Astrocyte (in vitro differentiated cells and primary cell): Measurements from ENCODE around the gene XPNPEP1. TPM values are rescaled to one million over a fixed set of nuclear protein-coding genes. Genes with fewer than 3 reads are reported as not detected.

Experiments
- DNase-seq: peaks from one replicate; pipeline ENCODE4 v3.0.0-alpha.2; 2010; ENCODE audit warnings: low read depth
- FAIRE-seq: peaks from 2 replicates; lab custom pipeline; 2011; peaks lifted over from hg19 to GRCh38; lab: Jason Lieb, UNC
- H2AFZ ChIP-seq: 2 replicates; pipeline ENCODE4 v1.6.0; 2012; ENCODE audit warnings: low read depth, low read length, inconsistent platforms
- H3K27ac ChIP-seq: 2 replicates; pipeline ENCODE4 v1.5.1; 2011; ENCODE audit warnings: low read depth, low read length, inconsistent platforms
- H3K27me3 ChIP-seq: 2 replicates; pipeline ENCODE4 v1.6.0; 2011; ENCODE audit warnings: low read length, inconsistent platforms; ENCODE audit not compliant: insufficient read depth
- H3K36me3 ChIP-seq: 2 replicates; pipeline ENCODE4 v1.5.1; 2011; ENCODE audit warnings: low read length, inconsistent platforms; ENCODE audit not compliant: insufficient read depth
- H3K4me1 ChIP-seq: 2 replicates; pipeline ENCODE4 v1.5.1; 2011; ENCODE audit warnings: low read length, inconsistent platforms; ENCODE audit not compliant: insufficient read depth
- H3K4me2 ChIP-seq: 2 replicates; pipeline ENCODE4 v1.6.0; 2012; ENCODE audit warnings: low read length, inconsistent platforms
- H3K4me3 ChIP-seq: 2 replicates; pipeline ENCODE4 v1.5.1; 2011; ENCODE audit warnings: low read depth, mild to moderate bottlenecking, low read length, inconsistent platforms; ENCODE audit not compliant: insufficient read depth
- H3K79me2 ChIP-seq: 2 replicates; pipeline ENCODE4 v1.6.0; 2012; ENCODE audit warnings: mild to moderate bottlenecking, low read length, inconsistent platforms; ENCODE audit not compliant: insufficient read depth
- H3K9ac ChIP-seq: 2 replicates; pipeline ENCODE4 v1.6.0; 2012; ENCODE audit warnings: mild to moderate bottlenecking, low read length, inconsistent platforms
- H3K9me3 ChIP-seq: 2 replicates; pipeline ENCODE4 v1.5.1; 2012; ENCODE audit warnings: low read depth, mild to moderate bottlenecking, low read length, inconsistent platforms; ENCODE audit not compliant: insufficient read depth
- H4K20me1 ChIP-seq: 2 replicates; pipeline ENCODE4 v1.6.0; 2012; ENCODE audit warnings: low read length, inconsistent platforms; ENCODE audit not compliant: insufficient read depth
- H3K27ac Mint-ChIP-seq: one replicate; pipeline ENCODE4 v1.8.0; 2021; ENCODE audit warnings: mild to moderate bottlenecking, mixed read lengths; ENCODE audit not compliant: unreplicated experiment
- H3K27me3 Mint-ChIP-seq: one replicate; pipeline ENCODE4 v1.8.0; 2021; ENCODE audit warnings: low read depth, mixed read lengths; ENCODE audit not compliant: unreplicated experiment
- H3K36me3 Mint-ChIP-seq: one replicate; pipeline ENCODE4 v1.8.0; 2021; ENCODE audit warnings: low read depth, mixed read lengths; ENCODE audit not compliant: unreplicated experiment
- H3K4me1 Mint-ChIP-seq: one replicate; pipeline ENCODE4 v1.8.0; 2021; ENCODE audit warnings: low read depth, mixed read lengths; ENCODE audit not compliant: unreplicated experiment
- H3K4me3 Mint-ChIP-seq: one replicate; pipeline ENCODE4 v1.8.0; 2021; ENCODE audit warnings: mild to moderate bottlenecking, moderate library complexity, mixed read lengths; ENCODE audit not compliant: unreplicated experiment
- H3K9me3 Mint-ChIP-seq: one replicate; pipeline ENCODE4 v1.8.0; 2021; ENCODE audit warnings: mild to moderate bottlenecking, mixed read lengths; ENCODE audit not compliant: unreplicated experiment
- EZH2 ChIP-seq: IDR thresholded peaks from 2 replicates; pipeline ENCODE4 v1.6.1; 2012; ENCODE audit warnings: mild to moderate bottlenecking, low read length, inconsistent platforms; ENCODE audit not compliant: insufficient read depth
- total RNA-seq: library from RNA; stranded (reverse); gene quantifications from 2 replicates; pipeline ENCODE4 v1.2.1, GENCODE V29; 2021
- TF ChIP-seq, protein P1 (sequence below): IDR thresholded peaks from 2 replicates; pipeline ENCODE4 v1.5.1; 2011; ENCODE audit warnings: low read depth, mild to moderate bottlenecking, inconsistent platforms, low read length, moderate library complexity; ENCODE audit not compliant: insufficient read depth

XPNPEP1 gene
- total RNA-seq, 1 donor from 2014 or later = 100 TPM

DNA sequence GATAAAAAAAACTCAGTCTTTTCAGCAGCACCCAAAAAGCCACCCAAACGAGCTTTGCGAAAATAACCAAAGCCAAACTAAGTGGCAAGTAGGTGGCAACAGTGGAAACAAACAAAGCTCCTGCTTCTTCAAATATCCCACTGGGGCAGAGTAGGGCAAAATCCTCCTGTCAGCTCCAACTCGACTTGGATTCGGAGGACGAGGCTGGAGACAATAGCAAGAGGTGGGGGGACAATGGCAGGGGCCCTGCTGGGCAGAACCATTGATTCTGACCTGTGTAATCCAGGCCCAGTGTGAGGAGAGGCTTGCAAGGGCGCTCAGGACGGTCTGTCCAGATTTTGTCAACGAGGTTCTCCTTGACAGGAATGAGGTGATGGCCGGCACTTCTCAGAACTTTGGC lies 35.5 kb downstream of the XPNPEP1 start:
- TF ChIP-seq, protein P1, sequence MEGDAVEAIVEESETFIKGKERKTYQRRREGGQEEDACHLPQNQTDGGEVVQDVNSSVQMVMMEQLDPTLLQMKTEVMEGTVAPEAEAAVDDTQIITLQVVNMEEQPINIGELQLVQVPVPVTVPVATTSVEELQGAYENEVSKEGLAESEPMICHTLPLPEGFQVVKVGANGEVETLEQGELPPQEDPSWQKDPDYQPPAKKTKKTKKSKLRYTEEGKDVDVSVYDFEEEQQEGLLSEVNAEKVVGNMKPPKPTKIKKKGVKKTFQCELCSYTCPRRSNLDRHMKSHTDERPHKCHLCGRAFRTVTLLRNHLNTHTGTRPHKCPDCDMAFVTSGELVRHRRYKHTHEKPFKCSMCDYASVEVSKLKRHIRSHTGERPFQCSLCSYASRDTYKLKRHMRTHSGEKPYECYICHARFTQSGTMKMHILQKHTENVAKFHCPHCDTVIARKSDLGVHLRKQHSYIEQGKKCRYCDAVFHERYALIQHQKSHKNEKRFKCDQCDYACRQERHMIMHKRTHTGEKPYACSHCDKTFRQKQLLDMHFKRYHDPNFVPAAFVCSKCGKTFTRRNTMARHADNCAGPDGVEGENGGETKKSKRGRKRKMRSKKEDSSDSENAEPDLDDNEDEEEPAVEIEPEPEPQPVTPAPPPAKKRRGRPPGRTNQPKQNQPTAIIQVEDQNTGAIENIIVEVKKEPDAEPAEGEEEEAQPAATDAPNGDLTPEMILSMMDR = no peak
- TF ChIP-seq EZH2 = no peak
- H3K27me3 Mint-ChIP-seq = no peaks in the 10 kb centered on the region
- no peak overlapping the region for H3K4me3 Mint-ChIP-seq
- H3K4me1 Mint-ChIP-seq = peaks cover 74% of the 10 kb centered on the region
- Histone ChIP-seq H3K4me3 (no peak overlapping the region), H3K4me2 (no peak overlapping the region), H3K79me2 (no peaks in the 10 kb centered on the region), H3K9ac (no peak overlapping the region), H3K36me3 (peaks cover 14% of the 10 kb centered on the region), H4K20me1 (no peaks in the 10 kb centered on the region), H2AFZ (no peak overlapping the region), H3K27ac (no peak overlapping the region), H3K9me3 (no peaks in the 10 kb centered on the region), H3K4me1 (peaks cover 50% of the 10 kb centered on the region), H3K27me3 (no peaks in the 10 kb centered on the region)
- peaks cover 29% of the 10 kb centered on the region for H3K36me3 Mint-ChIP-seq
- DNase-seq (no peak), FAIRE-seq (no peak)
- no peaks in the 10 kb centered on the region for H3K9me3 Mint-ChIP-seq
- no peak overlapping the region for H3K27ac Mint-ChIP-seq

GRCh38 chr10:109887243-109887642 lies 36.1 kb downstream of the XPNPEP1 start:
- no peaks in the 10 kb centered on the region for H4K20me1 ChIP-seq
- no peak overlapping the region for H3K9ac ChIP-seq
- Mint-ChIP-seq H3K4me1 (peaks cover 70% of the 10 kb centered on the region), H3K27me3 (no peaks in the 10 kb centered on the region), H3K4me3 (peak overlapping the region; percentile 35), H3K36me3 (peaks cover 28% of the 10 kb centered on the region), H3K27ac (peak overlapping the region; percentile 88), H3K9me3 (no peaks in the 10 kb centered on the region)
- no peaks in the 10 kb centered on the region for H3K27me3 ChIP-seq
- no peak overlapping the region for H3K4me3 ChIP-seq
- H3K4me2 ChIP-seq = peak overlapping the region; percentile 16
- peaks cover 45% of the 10 kb centered on the region for H3K4me1 ChIP-seq
- no peaks in the 10 kb centered on the region for H3K9me3 ChIP-seq
- no peak overlapping the region for H2AFZ ChIP-seq
- DNase-seq = peak; percentile 22
- H3K27ac ChIP-seq = no peak overlapping the region
- no peaks in the 10 kb centered on the region for H3K79me2 ChIP-seq
- peaks cover 18% of the 10 kb centered on the region for H3K36me3 ChIP-seq
- FAIRE-seq = no peak
- TF ChIP-seq, protein P1 = no peak
- TF ChIP-seq EZH2 = no peak

- Histone ChIP-seq H2AFZ (no peak overlapping the region), H3K4me1 (peaks cover 40% of the 10 kb centered on the region), H3K9me3 (no peaks in the 10 kb centered on the region), H3K27ac (no peak overlapping the region), H3K4me3 (no peak overlapping the region), H3K36me3 (peaks cover 22% of the 10 kb centered on the region), H4K20me1 (no peaks in the 10 kb centered on the region), H3K4me2 (peak overlapping the region; percentile 16), H3K79me2 (no peaks in the 10 kb centered on the region), H3K9ac (no peak overlapping the region), H3K27me3 (no peaks in the 10 kb centered on the region)
- Mint-ChIP-seq H3K9me3 (no peaks in the 10 kb centered on the region), H3K36me3 (peaks cover 24% of the 10 kb centered on the region), H3K4me3 (peak overlapping the region; percentile 35), H3K27me3 (no peaks in the 10 kb centered on the region), H3K4me1 (peaks cover 65% of the 10 kb centered on the region), H3K27ac (peak overlapping the region; percentile 88)
- DNase-seq (no peak), FAIRE-seq (no peak)
- TF ChIP-seq EZH2 = no peak
- TF ChIP-seq, protein P1 = no peak
Measured at GRCh38 chr10:109886781-109887140, 36.5 kb downstream of the XPNPEP1 start.
